HG03378 (cell line): ENCODE data around the gene CD163L1.
"Not testable (repeated sequence)": the region's sequence is repeated elsewhere in the genome, so short reads cannot be mapped to it uniquely, and the experiment has no call there.

Experiments
- ATAC-seq: cut with Tn5 transposase; IDR thresholded peaks from one replicate; pipeline ENCODE4 v1.9.1; 2021; ENCODE audit warnings: mild to moderate bottlenecking, moderate library complexity; ENCODE audit not compliant: unreplicated experiment

CD163L1 gene

GRCh38 chr12:7444076-7444475 lies at the start of gene CD163L1:
CD163L1 (minus strand) TSS chr12:7444153; CDS start chr12:7444127, 26 bp downstream.
- no peak for ATAC-seq

- ATAC-seq, result no peak
These were observed 49.1 kb upstream of the CD163L1 start for GRCh38 chr12:7493006-7493405.

- ATAC-seq, result no peak
These were observed 42.6 kb upstream of the CD163L1 start for GRCh38 chr12:7486512-7486911.

GRCh38 chr12:7485095-7485494 lies 41.1 kb upstream of the CD163L1 start:
- no peak for ATAC-seq

- ATAC-seq, result no peak
These were observed 39.4 kb upstream of the CD163L1 start for GRCh38 chr12:7483343-7483742.

- no peak for ATAC-seq
These were observed 35.8 kb upstream of the CD163L1 start for GRCh38 chr12:7479771-7480170.

- ATAC-seq, result no peak
These were observed 28.1 kb upstream of the CD163L1 start for GRCh38 chr12:7472060-7472459.

GRCh38 chr12:7460375-7461259 lies 16.7 kb upstream of the CD163L1 start:
- no peak for ATAC-seq

- no peak for ATAC-seq
These were observed 16.0 kb upstream of the CD163L1 start for GRCh38 chr12:7459973-7460372.

GRCh38 chr12:7451756-7452155 lies 7.8 kb upstream of the CD163L1 start:
- ATAC-seq, result no peak

- ATAC-seq, result no peak
These were observed 6.7 kb upstream of the CD163L1 start for GRCh38 chr12:7450667-7451066.

GRCh38 chr12:7448099-7448498 lies 4.1 kb upstream of the CD163L1 start:
- ATAC-seq, result no peak

- no peak for ATAC-seq
These were observed 584 bp upstream of the CD163L1 start for GRCh38 chr12:7444537-7444936.

- no peak for ATAC-seq
These were observed 2.7 kb downstream of the CD163L1 start for GRCh38 chr12:7441216-7441615.

GRCh38 chr12:7439579-7440505 lies 4.1 kb downstream of the CD163L1 start:
- no peak for ATAC-seq

- ATAC-seq, result not testable (repeated sequence)
These were observed 5.5 kb downstream of the CD163L1 start for GRCh38 chr12:7438291-7438995.

- ATAC-seq, result not testable (repeated sequence)
These were observed 6.5 kb downstream of the CD163L1 start for GRCh38 chr12:7437494-7437893.

- ATAC-seq, result no peak
These were observed 9.3 kb downstream of the CD163L1 start for GRCh38 chr12:7434670-7435069.

- no peak for ATAC-seq
These were observed 10.6 kb downstream of the CD163L1 start for GRCh38 chr12:7433276-7433822.

- no peak for ATAC-seq
These were observed 11.8 kb downstream of the CD163L1 start for GRCh38 chr12:7431993-7432685.
